GM19395 (cell line): ENCODE data around the gene ARPC1A.
A peak's percentile ranks its signal among the peaks of the same experiment; 100 is the strongest.
"Not testable (repeated sequence)": the region's sequence is repeated elsewhere in the genome, so short reads cannot be mapped to it uniquely, and the experiment has no call there.

Experiments
- ATAC-seq: cut with Tn5 transposase; IDR thresholded peaks from one replicate; pipeline ENCODE4 v1.9.1; 2021; ENCODE audit warnings: mild to moderate bottlenecking, moderate library complexity; ENCODE audit not compliant: unreplicated experiment

Gene ARPC1A

GRCh38 chr7:99386584-99387238 is 61.0 kb downstream of the ARPC1A start:
- ATAC-seq, result no peak

DNA sequence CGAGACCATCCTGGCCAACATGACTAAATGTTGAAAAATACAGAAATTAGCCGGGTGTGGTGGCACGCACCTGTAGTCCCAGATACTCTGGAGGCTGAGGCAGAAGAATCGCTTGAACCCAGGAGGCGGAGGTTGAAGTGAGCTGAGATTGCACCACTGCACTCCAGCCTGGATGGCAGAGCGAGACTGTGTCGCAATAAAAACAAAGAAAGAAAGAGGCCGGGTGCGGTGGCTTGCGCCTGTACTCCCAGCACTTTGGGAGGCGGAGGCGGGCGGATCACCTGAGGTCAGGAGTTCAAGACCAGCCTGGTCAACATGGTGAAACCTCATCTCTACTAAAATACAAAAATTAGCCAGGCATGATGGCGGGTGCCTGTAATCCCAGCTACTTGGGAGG is 61.5 kb downstream of the ARPC1A start:
- not testable (repeated sequence) for ATAC-seq

- ATAC-seq, result no peak
Measured at GRCh38 chr7:99387912-99388311, 62.2 kb downstream of the ARPC1A start.

- no peak for ATAC-seq
Measured at GRCh38 chr7:99389772-99390171, 64.1 kb downstream of the ARPC1A start.

DNA sequence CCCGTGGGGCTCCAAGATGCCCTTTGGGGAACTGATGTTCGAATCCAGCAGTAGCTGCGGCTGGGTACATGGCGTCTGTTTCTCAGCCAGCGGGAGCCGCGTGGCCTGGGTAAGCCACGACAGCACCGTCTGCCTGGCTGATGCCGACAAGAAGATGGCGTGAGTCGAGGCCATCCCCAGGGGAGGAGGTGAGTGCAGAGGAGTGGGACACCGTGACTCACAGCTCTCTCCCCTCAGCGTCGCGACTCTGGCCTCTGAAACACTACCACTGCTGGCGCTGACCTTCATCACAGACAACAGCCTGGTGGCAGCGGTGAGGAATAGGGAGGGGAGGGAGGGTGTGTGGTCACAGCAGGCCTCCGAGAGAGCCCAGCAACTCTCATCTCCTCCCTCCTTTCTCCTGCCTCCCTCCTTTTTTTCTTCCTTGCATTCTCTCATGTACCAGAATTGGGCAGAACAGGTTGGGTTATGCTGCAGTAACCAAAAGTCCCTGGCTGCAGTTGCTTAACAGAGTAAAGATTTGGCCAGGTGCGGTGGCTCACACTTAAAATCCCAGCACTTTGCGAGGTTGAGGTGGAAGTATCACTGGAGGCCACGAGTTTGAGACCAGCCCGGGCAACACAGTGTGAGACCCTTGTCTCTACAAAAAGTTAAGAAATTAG is 65.4 kb downstream of the ARPC1A start:
- no peak for ATAC-seq

GRCh38 chr7:99392046-99392445 is 66.3 kb downstream of the ARPC1A start:
- no peak for ATAC-seq

GRCh38 chr7:99392659-99393354 is 67.1 kb downstream of the ARPC1A start:
- ATAC-seq, result peak; percentile 71

- ATAC-seq, result no peak
Measured at GRCh38 chr7:99393355-99394187, 67.9 kb downstream of the ARPC1A start.

- ATAC-seq, result no peak
Measured at GRCh38 chr7:99394188-99394502, 68.4 kb downstream of the ARPC1A start.

DNA sequence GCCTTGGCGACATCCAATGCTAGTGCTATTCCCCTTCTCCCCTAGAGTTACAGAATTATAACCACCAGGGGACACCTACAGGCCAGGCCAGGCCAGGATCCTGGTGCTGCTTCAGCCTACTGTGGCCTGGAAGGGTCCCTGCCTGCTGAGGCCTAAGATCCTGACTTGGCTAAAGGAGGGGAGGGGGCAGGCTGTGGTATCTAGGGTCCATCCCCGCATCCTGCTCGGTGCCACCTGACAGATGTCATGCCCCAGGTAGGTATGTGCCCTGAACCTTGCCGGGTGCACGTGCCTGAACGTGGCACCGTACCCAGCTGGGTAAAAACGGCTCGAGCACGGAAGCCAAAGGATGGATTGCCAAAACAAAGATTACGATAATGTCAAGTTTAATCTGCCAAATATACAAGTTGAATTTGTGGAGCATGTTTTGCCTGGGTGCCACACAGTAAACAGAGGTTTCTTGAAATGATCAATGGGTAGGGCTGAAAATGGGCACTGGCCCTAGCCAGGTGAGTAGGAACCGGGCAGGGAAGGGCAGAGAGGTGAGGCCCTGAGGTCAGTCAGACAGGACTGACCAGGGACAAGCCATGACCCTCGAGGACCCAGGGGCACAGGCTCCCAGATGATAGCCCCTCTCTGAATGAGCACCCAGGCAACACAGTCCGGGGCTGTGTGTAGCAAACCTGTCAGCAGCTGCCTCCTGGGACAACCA is 70.1 kb downstream of the ARPC1A start:
- ATAC-seq, result no peak

DNA sequence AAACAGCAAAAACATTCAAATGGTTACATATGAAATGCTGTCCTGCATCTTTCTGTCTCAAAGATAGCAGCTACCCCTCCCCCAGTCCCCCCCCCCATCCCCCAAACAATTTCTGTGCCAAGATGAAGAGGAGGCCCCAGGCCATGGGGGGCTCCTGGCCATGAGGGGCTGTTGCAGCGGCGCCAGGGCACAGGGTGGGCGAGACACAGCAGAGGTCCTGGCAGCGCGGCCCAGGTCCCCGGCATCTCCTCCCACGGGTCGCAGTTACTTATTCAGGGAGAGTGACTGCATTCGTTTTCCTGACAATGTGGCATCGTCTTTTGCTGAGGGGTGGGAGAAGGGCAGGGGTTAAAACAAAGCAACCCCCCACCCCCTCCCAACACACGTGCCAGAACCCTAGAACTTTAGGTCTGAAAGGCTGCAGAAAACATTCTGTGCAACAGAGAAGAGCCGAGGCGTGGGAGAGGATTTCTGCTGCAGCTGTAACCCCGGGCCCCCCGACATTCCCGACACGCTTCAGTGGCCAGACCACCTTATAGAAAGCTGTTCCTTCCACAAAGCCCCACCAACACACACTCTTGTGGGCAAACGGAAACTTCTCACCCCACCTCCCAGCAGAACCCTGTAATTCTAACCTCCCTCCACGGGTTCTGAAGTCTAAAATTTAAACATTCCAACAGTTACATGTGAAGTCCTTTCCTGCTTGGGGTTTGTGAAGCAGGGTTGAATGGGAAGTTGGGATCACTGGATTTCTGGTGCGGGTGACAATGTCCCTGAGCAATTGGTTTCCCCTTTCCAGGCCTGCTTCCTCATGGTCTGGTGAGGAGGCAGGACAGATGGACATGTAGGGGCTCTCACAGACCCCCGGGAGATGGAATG is 71.0 kb downstream of the ARPC1A start:
- ATAC-seq, result no peak

DNA sequence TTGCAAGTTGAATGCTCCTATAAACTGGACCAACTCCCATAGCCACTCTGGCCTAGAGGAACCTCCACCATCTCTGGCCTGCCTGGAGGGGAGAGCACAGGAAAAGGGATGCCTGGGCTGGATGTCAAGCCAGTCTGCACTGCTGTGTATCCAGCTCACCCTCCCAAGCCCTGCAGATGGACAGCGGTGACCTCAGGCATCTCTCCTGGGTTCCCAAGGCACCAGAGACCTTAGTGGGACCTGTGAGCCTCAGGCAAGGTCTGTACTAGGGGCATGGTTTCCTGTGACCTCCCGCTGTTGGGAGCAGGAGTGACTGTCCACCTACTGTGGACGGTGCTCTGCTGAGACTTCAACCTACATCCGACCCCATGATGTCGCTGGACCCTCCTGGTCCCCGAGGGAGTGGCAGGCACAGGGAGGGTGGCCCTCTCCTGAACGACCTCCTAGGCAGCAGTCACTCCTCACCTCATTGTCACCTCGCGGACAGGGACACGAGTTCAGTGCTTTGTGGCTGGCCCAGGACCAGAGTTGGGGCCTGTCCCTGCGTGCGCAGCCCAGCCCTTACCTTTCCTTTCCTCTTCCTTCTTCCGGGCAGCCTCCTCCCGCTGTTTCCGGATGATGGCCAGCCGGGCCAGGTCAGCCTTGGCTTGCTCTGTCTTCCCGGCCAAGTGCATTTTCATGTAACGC is 71.7 kb downstream of the ARPC1A start:
- ATAC-seq, result no peak

- ATAC-seq, result no peak
Measured at GRCh38 chr7:99398891-99399445, 73.3 kb downstream of the ARPC1A start.

DNA sequence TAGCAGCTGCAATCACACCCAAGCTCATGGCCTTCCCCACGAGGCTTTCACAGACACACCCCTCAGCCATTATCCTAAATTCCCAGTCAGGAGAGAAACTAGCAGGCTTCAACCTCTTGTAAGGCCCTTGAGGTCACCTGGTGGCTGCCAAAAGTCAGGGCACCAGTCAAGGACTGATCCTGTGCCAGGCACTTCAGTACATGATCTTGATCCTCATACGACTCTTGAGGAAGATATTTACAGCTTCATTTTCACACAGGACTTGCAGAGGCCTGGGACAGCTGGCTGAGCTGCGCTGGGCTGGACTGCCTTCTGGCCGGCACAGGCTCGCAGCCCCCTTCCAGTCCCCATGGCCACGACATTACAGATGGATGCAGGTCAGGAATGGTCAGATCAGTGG is 73.9 kb downstream of the ARPC1A start:
- no peak for ATAC-seq

GRCh38 chr7:99402854-99403253 is 77.2 kb downstream of the ARPC1A start:
- no peak for ATAC-seq

DNA sequence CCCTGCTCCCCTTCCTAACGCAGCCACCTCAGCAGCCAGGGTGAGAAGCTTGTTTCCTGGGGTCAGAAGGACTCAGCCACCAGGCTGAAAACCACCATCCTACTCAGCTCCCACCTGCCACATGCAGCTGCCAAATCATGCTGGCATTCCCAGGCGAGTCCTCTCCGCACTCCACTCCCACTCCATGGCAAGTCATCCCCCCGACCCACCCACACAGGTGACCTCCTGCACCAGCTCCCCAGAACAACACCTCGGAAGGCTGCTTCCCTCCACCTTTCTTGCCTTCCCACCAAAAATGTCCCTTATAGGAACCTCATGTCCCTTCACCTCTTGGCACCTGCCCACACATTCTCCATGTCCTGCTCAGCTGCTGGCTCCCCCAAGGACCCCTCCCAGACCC is 78.1 kb downstream of the ARPC1A start:
- no peak for ATAC-seq

- no peak for ATAC-seq
Measured at GRCh38 chr7:99404235-99404976, 78.7 kb downstream of the ARPC1A start.

DNA sequence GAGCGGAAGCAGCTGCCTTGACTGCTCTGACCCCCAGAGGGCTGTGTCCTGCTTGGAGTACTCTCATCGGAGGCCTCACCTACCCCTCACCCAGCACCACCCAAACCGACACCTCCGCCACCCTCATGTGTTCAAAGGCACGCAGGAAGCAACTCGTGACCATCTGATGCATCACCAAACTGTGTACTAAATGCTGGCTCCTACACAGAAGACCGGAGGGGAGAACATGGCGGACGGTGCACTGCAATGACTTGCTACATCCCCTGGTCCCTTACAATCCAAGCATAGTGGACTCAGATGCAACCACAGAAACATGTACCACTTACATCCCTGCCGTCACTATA is 79.3 kb downstream of the ARPC1A start:
- ATAC-seq, result no peak
